ENCODE results near the gene SCARF2.

SCARF2 gene

GRCh38 chr22:20398420-20398819, 39.2 kb downstream of the SCARF2 start:
- ATAC-seq (ENCODE audit: low read depth) (no peak), DNase-seq (ENCODE audit: low spot score) (no peak)
- no peaks in the 10 kb centered on the region for H3K27me3 ChIP-seq (ENCODE audit: insufficient read depth, poor library complexity, severe bottlenecking)
- H3K4me1 ChIP-seq (ENCODE audit: insufficient read depth, poor library complexity, severe bottlenecking), result no peaks in the 10 kb centered on the region
- H3K9me3 ChIP-seq (ENCODE audit: severe bottlenecking), result no peaks in the 10 kb centered on the region
- no peak overlapping the region for H3K27ac ChIP-seq (ENCODE audit: poor library complexity, severe bottlenecking)
- no peak for TF ChIP-seq CTCF (IDR thresholded peaks at IDR 0.05; ENCODE audit: poor library complexity, severe bottlenecking)
- H3K36me3 ChIP-seq (ENCODE audit: low read depth), result no peaks in the 10 kb centered on the region
- H3K4me3 ChIP-seq (ENCODE audit: severe bottlenecking), result no peak overlapping the region

- TF ChIP-seq CTCF (IDR thresholded peaks at IDR 0.05; ENCODE audit: poor library complexity, severe bottlenecking), result no peak
- no peak for ATAC-seq (ENCODE audit: low read depth)
- H3K4me3 ChIP-seq (ENCODE audit: severe bottlenecking), result no peak overlapping the region
- no peaks in the 10 kb centered on the region for H3K27me3 ChIP-seq (ENCODE audit: insufficient read depth, poor library complexity, severe bottlenecking)
- H3K4me1 ChIP-seq (ENCODE audit: insufficient read depth, poor library complexity, severe bottlenecking), result no peaks in the 10 kb centered on the region
- no peaks in the 10 kb centered on the region for H3K9me3 ChIP-seq (ENCODE audit: severe bottlenecking)
- no peaks in the 10 kb centered on the region for H3K36me3 ChIP-seq (ENCODE audit: low read depth)
- H3K27ac ChIP-seq (ENCODE audit: poor library complexity, severe bottlenecking), result no peak overlapping the region
- no peak for DNase-seq (ENCODE audit: low spot score)
These were observed 40.1 kb downstream of the SCARF2 start for GRCh38 chr22:20397498-20397897.

- ATAC-seq (ENCODE audit: low read depth) (no peak), DNase-seq (ENCODE audit: low spot score) (no peak)
- H3K4me3 ChIP-seq (ENCODE audit: severe bottlenecking), result no peak overlapping the region
- no peak overlapping the region for H3K27ac ChIP-seq (ENCODE audit: poor library complexity, severe bottlenecking)
- H3K27me3 ChIP-seq (ENCODE audit: insufficient read depth, poor library complexity, severe bottlenecking), result no peaks in the 10 kb centered on the region
- no peak for TF ChIP-seq CTCF (IDR thresholded peaks at IDR 0.05; ENCODE audit: poor library complexity, severe bottlenecking)
- H3K36me3 ChIP-seq (ENCODE audit: low read depth), result no peaks in the 10 kb centered on the region
- no peaks in the 10 kb centered on the region for H3K9me3 ChIP-seq (ENCODE audit: severe bottlenecking)
- H3K4me1 ChIP-seq (ENCODE audit: insufficient read depth, poor library complexity, severe bottlenecking), result no peaks in the 10 kb centered on the region
These were observed 41.0 kb downstream of the SCARF2 start for GRCh38 chr22:20396639-20397038.

GRCh38 chr22:20395907-20396287, 41.7 kb downstream of the SCARF2 start:
- no peaks in the 10 kb centered on the region for H3K36me3 ChIP-seq (ENCODE audit: low read depth)
- no peak overlapping the region for H3K4me3 ChIP-seq (ENCODE audit: severe bottlenecking)
- no peak overlapping the region for H3K27ac ChIP-seq (ENCODE audit: poor library complexity, severe bottlenecking)
- no peaks in the 10 kb centered on the region for H3K27me3 ChIP-seq (ENCODE audit: insufficient read depth, poor library complexity, severe bottlenecking)
- no peak for TF ChIP-seq CTCF (IDR thresholded peaks at IDR 0.05; ENCODE audit: poor library complexity, severe bottlenecking)
- H3K4me1 ChIP-seq (ENCODE audit: insufficient read depth, poor library complexity, severe bottlenecking), result no peaks in the 10 kb centered on the region
- DNase-seq (ENCODE audit: low spot score) (no peak), ATAC-seq (ENCODE audit: low read depth) (no peak)
- H3K9me3 ChIP-seq (ENCODE audit: severe bottlenecking), result no peaks in the 10 kb centered on the region

- ATAC-seq (ENCODE audit: low read depth), result no peak
- no peak overlapping the region for H3K4me3 ChIP-seq (ENCODE audit: severe bottlenecking)
- no peaks in the 10 kb centered on the region for H3K36me3 ChIP-seq (ENCODE audit: low read depth)
- no peak for TF ChIP-seq CTCF (IDR thresholded peaks at IDR 0.05; ENCODE audit: poor library complexity, severe bottlenecking)
- no peaks in the 10 kb centered on the region for H3K4me1 ChIP-seq (ENCODE audit: insufficient read depth, poor library complexity, severe bottlenecking)
- no peaks in the 10 kb centered on the region for H3K9me3 ChIP-seq (ENCODE audit: severe bottlenecking)
- H3K27ac ChIP-seq (ENCODE audit: poor library complexity, severe bottlenecking), result no peak overlapping the region
- no peak for DNase-seq (ENCODE audit: low spot score)
- no peaks in the 10 kb centered on the region for H3K27me3 ChIP-seq (ENCODE audit: insufficient read depth, poor library complexity, severe bottlenecking)
These were observed 42.3 kb downstream of the SCARF2 start for GRCh38 chr22:20395181-20395906.
